CD4-positive, alpha-beta T cell treated with Interleukin-6 for 4 hours (primary cell): Measurements from ENCODE around the gene EIF5A.

Experiments
- DNase-seq: peaks from one replicate; pipeline ENCODE4 v3.0.0-alpha.2; 2020; ENCODE audit warnings: mixed read lengths

Gene EIF5A

DNA sequence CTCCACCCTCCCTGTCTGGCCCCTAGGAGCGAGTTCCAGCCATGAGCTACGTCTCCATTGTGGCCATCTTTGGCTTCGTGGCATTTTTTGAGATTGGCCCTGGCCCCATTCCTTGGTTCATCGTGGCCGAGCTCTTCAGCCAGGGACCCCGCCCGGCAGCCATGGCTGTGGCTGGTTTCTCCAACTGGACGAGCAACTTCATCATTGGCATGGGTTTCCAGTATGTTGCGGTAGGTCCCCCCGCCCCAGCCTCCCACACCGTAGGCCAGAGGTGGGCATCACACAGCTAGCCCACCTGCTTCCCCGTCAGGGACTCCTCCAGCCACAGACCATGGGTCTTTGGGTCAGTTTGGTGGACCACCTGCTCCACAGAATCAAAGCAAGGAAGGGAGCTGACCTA lies 21.7 kb upstream of the EIF5A start:
- DNase-seq = no peak

DNA sequence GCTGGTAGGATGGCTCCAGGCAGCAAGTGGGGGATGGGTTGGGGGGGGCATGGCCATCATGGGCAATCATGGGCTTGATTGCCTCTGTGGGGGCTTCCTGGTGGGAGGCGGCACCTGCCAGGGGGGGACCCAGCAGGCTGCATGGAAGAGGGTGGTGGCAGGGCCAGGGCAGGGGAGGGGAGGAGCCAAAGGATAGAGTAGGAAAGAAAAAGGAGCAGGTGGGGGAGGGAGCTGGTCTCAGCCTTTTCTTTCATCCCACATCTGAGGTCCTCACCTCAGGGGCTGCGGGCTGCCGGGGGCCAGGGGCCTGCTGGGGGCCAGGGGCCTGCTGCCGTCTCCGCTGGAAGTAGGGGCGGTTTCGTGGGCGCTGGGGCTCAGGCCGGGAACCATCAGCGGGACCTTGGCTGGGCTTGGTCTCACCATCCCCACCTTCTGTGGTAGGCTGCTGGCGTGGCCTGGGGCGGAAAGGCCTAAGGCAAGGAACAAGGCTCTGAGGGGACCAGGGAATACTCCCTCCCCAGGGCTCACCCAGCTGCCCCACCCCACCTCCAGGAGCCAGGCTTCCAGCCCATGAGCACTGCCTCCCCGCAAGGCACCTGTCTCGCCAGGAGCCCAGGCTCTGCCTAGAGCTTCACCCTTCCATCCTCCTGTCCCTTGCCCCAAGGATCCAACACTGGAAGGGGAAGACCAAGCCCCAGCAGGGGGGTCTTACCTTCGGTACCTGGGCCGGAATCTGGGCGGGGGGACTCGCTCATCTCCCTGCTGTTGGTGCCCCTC lies 18.0 kb upstream of the EIF5A start:
- DNase-seq = no peak

DNA sequence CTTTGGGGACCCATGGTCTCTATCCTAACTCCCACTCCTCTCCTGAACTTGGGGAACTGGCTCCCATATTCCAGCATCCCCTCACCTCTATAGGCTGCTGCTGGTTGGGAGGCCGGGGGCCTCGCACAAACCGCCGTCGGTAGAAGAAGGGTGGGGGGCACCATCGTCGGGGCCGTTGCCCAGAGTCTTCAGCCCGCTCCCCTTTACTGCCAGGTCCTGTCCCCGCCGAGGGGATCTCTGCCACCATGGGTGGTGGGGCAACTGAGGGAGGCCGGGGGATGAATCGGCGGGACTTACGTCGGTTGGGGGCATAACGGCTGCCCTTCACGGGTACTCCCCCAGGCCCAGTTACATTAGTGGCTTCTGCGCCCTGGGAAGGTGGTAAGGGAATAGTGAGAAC lies 17.3 kb upstream of the EIF5A start:
- no peak for DNase-seq

DNA sequence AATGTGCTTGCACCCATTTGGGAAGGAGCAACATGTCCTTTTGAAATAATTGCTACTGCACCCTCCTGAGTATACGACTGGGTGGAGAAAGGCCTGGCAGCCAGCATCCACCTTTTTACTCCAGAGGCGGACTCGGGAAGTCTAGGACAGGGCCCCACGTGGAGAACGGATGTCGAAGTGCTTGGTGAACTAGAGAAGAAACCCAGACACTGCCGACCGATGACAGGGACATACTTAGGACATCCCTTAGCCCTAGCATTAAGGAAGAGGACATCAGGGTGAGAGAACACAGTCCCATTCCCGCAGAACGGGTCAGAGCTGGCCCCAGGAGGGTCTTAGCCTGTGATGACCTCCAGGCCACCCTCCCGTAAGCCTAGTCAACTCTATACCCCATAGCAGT lies 16.7 kb upstream of the EIF5A start:
- no peak for DNase-seq

DNA sequence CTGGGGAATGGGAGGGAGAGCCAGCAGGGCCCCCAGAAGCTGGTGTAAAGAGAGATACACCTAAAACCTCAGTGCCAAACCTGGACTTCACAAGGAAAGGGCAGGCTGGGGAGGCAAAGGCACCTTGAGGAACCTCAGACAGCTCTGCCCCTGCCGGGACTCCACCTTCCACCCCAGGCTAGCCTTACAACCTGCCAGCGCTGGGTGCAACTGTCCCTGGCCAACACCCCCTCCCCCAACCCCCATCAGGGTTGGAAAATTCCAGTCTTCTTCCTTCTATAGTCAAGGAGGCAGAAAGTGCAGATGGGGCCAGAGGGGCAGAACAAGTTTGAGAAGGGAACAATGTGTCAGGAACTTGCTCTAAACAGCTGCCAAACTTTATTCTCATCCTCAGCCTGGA lies 15.2 kb upstream of the EIF5A start:
- no peak for DNase-seq

DNA sequence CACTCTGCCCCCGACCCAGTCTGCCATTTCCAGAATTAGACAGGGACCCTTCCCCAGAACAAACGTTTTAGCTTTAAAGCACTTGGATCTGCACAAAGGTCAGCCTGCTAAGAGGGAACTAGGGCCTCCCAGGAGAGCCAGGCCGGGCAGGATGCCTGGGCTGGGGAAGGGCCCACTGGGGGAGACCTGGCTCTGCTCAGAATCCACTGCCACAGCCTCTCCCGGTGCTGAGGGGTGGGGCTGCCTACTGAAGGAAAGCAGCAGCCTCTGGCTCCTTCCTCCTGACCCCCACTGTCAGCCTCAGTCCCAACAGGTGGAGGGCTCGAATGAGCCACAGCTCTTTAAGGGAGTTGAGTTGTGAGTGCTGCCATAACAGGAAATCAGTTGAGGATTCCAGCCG lies 14.7 kb upstream of the EIF5A start:
- DNase-seq = no peak

DNA sequence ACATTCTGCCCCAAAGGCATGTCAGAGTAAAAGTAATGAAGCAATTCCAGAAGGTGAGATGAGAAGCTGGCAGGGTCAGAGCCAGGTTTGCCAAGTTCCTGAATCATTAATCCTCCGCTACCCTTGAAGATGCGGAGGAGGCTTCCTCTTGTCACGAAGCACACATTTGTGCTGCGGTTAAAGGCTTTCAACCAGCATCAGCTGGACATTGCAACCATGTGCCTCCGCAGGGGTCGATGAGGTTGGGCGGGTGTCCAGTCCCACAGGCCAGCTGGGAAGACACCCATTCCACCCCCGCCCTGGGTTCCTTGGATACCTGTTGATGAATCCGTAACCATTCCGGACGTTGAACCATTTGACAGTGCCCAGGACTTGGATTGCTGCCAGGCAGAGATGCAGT lies 14.3 kb upstream of the EIF5A start:
- no peak for DNase-seq

DNA sequence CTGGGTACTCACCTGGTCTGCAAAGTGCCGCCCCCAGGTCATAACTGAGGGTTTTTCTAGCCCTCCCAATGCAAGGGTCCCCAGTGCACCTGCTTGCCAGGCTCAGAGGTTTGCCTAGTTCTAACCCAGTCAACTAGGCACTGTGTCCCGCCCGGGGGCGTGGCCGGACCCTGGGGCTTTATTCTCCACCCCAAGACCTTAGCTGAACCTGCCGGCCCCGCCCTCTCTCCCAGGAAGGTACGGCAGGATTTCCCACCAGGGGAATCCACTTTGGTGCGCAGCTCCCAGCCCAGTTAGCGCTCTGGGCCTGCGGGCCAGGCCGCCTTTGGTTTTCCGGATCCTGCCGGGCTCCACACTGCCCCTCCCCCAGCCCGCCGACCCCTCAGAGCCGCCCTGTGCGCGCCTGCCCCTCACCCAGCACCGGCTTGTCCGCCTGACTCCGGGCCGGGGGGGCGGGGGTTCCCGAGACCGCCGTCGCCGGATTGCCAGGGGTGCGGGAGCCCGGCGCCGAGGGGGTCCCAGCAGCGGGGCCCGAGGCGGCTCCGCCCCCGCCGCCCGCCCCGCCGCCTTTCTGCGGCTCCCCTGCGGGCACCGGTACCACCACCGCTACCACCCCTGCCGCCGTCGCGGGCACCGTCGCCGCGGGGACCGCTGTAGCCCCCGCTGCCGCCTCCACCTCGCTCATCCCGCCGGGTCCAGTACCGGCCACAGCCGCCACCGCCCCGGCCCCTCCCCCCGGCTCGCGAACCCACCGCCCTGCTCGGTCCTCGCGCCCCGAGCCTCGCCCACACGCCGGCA lies 13.4 kb upstream of the EIF5A start:
- peak; percentile 50 for DNase-seq

DNA sequence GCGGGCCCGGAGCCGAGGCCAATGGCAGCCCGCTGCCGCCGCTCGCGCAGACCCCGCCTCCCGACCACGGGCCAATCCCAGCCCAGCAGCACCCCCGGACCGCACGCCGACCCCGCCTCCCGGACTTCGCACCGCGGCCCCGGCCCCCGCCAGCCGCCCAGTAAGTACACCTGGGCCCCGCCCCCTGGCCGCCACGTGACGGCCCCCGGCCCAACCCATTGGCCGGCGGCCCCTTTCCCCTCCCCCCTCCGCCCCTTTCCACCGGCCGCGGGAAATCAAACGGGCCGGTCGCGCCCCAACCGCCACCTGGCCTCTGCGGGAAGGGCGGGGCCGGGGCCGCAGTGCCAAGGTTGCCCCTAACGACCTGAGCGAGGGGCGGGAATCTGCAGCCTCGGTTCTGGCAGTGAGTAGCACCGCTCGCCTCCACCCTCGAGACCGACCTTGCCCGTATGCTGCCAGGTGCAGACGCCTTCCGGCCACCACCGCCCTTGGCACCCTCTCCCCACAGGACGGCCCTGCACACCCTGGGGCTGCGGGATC lies 12.7 kb upstream of the EIF5A start, which contains the start of gene YBX2:
YBX2 (minus strand) TSS at position 26 of the 540 bp plus-strand sequence. CDS start 139 bp downstream, outside the sequence.
- DNase-seq = peak; percentile 82

DNA sequence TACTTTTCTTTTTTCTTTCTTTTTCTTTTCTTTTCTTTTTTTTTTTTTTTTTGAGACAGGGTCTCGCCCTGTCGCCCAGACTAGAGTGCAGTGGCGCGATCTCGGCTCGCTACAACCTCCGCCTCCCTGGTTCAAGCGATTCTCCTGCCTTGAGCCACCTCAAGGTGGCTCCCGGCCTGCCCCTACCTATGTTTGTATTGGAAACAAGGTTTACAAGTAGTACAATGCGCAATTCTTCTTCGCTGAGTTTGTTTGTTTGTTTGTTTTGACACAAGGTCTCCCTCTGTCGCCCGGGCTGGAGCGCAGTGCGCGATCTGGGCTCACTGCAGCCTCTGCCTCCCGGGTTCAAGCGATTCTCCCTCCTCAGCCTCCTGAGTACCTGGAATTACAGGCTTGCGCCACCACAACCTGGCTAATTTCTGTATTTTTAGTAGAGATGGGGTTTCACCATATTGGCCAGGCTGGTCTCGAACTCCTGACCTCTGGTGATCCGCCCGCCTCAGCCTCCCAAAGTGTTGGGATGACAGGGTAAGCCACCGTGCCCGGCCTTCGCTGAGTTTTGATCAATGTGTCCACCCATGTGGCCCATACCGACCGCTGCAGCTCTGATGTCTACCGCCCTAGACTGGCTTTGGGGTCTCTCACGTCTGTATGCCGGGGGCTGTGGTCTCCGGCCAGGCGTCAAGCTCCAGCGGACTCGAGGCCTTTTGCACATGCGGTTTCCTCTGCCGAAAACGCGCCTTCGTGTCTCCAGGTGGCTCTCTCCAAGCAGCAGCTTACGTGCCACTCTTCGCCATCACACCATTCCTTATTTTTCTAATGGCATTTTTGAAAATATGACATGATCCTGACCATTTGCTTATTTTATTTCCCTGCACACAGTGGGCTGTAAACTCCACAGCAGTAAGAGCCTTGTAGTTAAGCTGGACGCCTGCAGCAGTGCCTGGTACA lies 11.9 kb upstream of the EIF5A start:
- no peak for DNase-seq

DNA sequence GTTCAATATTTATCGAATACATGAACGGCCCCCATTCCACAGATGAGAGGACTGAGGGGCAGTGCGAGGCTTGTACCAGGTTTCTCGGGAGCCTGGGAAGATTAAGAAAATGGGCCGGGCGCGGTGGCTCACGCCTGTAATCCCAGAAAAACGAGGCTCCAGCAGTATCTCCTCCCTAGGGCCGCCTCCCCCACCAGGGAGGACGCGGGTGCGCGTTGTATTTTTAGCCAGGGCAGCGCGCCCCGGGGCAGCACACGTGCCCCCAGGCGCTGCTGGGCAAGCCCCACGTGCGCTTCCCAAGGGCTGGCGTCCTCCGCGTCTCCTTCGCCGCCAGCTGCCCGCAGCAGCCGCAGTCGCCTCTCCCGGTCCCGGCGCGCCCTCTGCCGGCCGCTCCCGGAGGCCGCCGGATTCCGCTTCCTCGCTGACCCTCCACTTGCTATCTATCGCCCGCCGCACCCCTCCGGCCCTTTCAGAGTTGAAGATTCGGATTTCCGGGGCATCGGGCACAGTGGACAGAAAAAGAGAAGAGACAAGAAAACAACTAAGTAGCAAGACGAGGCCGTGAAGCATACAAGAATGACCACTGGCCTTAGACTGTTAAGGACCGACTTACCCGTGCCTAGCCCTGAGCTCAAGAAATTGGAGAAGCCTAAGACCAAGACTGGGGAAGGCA lies 11.1 kb upstream of the EIF5A start:
- peak; percentile 76 for DNase-seq

DNA sequence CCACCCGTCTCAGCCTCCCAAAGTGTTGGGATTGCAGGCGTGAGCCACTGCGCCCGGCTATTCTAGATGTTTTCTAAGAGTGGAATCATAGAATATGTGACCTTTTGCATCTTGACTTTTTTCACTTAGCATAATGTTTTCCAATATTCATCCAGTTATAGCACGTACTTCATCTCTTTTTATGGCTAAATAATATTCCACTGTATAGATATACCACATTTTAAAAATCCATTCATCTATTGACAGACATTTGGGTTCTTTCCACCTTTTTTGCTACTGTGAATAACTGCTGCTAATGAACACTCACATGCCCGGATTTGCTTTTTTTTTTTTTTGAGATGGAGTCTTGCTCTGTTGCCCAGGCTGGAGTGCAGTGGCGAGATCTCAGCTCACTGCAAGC lies 3.2 kb upstream of the EIF5A start:
- DNase-seq = no peak

DNA sequence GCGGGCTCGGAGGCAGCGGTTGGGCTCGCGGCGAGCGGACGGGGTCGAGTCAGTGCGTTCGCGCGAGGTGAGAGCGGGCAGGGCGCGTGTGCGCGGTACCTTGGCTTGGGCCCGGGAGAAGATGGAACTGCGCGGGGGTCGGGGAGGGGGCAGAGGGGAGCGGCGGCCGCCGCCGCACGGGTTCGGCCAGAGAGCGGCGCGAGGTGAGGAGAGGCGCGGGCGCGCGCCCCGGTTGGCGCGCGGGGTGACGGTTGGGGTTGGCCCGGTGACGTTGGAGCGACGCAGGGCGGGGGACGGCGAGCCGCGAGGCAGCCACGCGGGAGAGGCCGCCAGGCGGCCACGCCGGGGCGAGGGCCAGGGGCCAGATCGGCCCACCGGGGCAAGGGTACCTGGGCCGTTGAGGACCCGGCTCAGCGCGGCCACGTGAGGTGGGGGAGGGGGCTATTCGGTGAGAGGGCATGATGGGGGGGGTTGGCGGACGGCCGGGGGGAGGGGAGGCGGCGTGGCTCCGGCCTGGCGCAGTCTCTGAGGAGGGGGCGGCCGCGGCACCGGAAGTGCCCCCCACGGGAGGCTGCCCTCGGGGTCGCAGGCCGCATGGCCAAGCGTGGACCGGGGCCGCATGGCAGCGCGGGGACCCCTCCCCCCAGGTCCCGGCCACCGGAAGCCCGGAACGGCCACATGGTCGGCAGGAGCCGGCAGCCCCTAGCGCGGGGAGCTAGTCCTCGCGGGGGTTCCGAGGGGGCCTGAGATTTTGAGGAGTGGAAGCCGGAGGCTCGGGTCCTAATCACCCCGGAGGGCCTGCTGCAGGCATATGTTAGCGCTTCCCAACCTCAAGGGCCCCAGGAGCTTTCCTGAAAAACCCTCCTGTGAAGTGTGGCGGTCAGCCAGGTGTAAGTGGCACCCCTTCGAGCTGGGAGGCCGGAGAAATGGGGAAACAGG lies 527 bp downstream of the EIF5A start:
- DNase-seq = peak; percentile 57

DNA sequence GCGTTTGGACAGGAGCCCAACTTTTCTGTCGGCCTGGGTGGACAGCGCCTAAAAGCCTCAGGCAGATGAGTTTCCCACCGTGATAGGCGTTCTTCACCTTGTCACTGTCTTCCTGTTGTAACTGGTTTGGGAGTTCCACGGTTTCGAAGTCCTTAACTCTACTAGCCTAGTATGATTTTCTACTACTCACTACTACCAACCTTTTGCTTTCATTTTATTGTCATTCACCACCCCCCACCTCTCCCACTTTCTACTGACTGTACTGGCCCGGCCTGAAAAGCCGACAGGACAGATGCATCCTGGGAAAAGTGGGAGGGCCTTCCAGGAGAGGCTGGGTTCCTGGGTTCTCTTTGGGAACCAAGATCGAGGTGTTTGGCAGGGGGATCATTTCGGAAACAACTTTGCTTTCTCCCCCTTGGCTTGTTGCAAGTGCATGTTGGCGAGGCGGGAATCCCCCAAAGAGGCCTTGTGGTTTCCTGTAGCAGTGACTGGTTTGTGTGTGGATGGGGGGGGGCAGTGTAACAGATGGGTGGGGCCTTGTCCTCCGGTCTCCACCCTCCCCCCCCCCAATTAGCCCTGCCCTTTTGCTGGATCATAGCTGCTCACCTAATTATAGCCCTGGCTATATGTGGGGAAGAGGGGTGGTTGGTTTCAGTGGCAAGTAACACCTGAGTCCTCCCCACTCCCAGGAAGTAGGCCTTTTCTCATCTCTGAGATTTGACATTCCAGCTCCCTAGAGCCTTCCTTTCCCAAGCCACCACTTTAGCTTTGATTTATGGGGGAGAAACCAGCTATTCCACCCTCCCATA lies 1.4 kb downstream of the EIF5A start:
- DNase-seq = peak; percentile 89

DNA sequence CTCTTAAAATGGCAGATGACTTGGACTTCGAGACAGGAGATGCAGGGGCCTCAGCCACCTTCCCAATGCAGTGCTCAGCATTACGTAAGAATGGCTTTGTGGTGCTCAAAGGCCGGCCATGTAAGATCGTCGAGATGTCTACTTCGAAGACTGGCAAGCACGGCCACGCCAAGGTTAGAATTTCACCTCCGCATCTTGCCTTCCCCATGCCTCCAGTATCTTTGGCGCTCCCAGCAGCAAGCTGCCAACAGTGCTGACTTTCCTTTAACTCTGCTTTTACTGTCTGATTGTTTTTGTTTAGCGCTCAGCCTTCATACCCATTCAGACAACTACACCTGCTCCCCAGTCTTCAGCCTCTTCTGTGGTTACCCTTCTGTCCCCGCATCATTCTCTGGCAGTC lies 2.2 kb downstream of the EIF5A start:
- DNase-seq = no peak

DNA sequence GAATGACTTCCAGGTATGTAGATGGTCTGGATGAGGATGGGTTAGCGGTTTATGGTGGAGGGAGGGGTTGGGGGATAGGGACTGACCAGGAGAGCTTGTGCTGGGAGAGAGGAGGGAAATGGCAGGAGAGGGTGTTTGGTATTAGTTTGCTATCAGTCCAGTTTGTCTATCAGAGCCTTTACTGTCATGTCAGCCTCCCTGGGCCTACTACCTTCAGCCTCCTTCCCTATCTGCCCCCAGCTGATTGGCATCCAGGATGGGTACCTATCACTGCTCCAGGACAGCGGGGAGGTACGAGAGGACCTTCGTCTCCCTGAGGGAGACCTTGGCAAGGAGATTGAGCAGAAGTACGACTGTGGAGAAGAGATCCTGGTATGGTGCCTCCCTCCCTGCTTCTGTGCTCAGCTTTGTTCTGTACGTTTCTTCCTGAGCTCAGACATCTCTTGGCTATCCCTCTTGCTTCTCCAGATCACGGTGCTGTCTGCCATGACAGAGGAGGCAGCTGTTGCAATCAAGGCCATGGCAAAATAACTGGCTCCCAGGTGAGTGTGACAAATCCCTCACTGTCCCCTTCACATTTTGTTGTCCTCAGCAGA lies 3.8 kb downstream of the EIF5A start:
- no peak for DNase-seq

DNA sequence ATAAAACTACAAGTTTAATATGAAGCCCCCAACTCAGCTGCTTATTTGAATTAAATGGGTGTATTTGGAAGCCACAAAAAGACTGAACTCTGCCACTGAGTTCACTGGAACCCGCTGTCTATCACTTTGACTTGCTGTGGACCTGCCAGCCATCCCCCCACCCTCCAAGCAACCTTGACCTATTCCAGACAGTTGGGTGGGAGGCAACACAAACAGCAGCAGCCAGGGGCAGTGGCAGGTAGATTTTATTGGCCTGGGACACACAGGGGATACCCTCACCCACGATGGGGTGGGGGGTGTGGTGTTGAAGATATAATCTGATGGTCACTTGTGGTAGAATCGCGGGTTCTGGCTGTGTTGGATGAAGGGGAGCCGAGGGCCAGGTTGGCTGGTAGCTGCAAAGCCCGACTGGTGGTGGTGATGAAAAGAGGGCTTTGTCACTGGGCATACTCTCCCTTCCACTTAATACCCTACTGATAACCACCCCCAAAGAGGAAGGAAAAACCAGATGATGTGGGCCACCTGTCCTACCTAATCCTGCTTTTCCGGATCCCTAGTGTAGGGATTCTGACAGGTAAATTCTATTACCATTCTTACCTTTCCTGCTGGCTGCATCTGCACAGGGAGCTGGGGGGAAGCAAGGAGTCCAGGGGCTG lies 5.1 kb downstream of the EIF5A start:
- DNase-seq = no peak

DNA sequence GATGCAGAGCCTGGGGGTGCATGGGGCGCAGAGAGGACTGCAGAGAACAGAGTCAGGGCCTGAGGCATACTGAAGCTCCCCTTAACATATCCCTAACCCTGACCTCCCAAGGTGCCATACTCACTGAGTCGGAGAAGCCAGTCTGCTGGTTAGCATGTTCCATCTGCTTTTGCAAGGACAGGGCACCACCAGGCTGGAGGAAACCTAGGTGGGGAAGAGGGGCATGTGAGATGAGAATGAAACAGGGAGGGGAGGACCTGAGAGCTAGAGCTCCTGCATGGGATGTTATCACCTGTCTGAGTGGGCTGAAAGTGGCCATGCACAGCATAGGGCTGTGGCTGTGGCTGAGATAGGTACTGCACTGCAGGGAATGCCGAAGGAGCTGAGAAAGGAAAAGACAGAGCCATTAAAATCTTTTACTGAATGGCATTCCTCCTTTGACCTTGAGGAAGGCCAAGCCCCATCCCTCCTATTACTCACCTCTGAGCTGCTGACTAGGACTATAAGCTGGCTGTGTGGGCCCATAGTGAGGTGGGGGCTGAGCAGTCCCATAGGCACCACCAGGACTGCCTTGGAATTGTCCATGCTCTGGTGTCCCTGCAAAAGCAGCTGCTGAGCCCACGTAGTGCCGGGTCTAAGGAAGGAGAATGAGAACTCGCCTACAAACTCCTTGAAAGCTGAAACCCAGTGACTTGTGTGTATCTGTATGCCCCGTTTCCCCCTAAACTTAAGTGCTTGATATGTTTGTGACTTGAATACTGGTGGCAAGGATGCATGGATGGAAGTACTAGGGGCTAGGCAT lies 5.9 kb downstream of the EIF5A start:
- no peak for DNase-seq
